Activated CD8-positive, alpha-beta memory T cell treated with anti-CD3 and anti-CD28 coated beads for 1 hour (primary cell): ENCODE measurements around the gene LCT.
"Not testable (repeated sequence)": the region's sequence is repeated elsewhere in the genome, so short reads cannot be mapped to it uniquely, and the experiment has no call there.

ENCODE experiments used
- DNase-seq, 2 donors: peaks; one replicate each; pipeline ENCODE4 v3.0.0-alpha.2; 2020; ENCODE audit warnings: low read depth in 1 of 2; ENCODE audit errors: extremely low read depth in 1 of 2

The LCT gene

GRCh38 chr2:135832891-135833290 is 4.1 kb downstream of the LCT start:
- no peak for DNase-seq

- DNase-seq = no peak
Observed at GRCh38 chr2:135831180-135831812, 5.7 kb downstream of the LCT start.

GRCh38 chr2:135829378-135830135 is 7.4 kb downstream of the LCT start:
- no peak for DNase-seq

- DNase-seq = no peak
Observed at GRCh38 chr2:135826544-135826943, 10.4 kb downstream of the LCT start.

GRCh38 chr2:135825550-135826176 is 11.3 kb downstream of the LCT start:
- DNase-seq = no peak

GRCh38 chr2:135825131-135825530 is 11.9 kb downstream of the LCT start:
- no peak for DNase-seq

- no peak for DNase-seq
Observed at GRCh38 chr2:135822855-135823254, 14.1 kb downstream of the LCT start.

- DNase-seq = no peak
Observed at GRCh38 chr2:135821190-135821589, 15.8 kb downstream of the LCT start.

- peak; percentile 31 to 41 for DNase-seq
Observed at GRCh38 chr2:135820003-135820618, 16.9 kb downstream of the LCT start.

- DNase-seq = no peak
Observed at GRCh38 chr2:135818937-135819610, 17.9 kb downstream of the LCT start.

- DNase-seq = no peak
Observed at GRCh38 chr2:135817951-135818350, 19.0 kb downstream of the LCT start.

- no peak for DNase-seq
Observed at GRCh38 chr2:135817466-135817865, 19.5 kb downstream of the LCT start.

- no peak for DNase-seq
Observed at GRCh38 chr2:135815269-135815668, 21.7 kb downstream of the LCT start.

- no peak for DNase-seq
Observed at GRCh38 chr2:135812907-135813511, 24.0 kb downstream of the LCT start.

GRCh38 chr2:135807874-135808273 is 29.1 kb downstream of the LCT start:
- not testable (repeated sequence) for DNase-seq

- no peak for DNase-seq
Observed at GRCh38 chr2:135803278-135803677, 33.7 kb downstream of the LCT start.

GRCh38 chr2:135802350-135802749 is 34.6 kb downstream of the LCT start:
- DNase-seq = no peak

GRCh38 chr2:135800513-135801460 is 36.2 kb downstream of the LCT start:
- DNase-seq = no peak

- DNase-seq = no peak
Observed at GRCh38 chr2:135799738-135800137, 37.2 kb downstream of the LCT start.

GRCh38 chr2:135798762-135799161 is 38.2 kb downstream of the LCT start:
- DNase-seq = no peak
